Measurements from ENCODE around the gene VWA8.
"Not testable (repeated sequence)": the region's sequence is repeated elsewhere in the genome, so short reads cannot be mapped to it uniquely, and the experiment has no call there.

VWA8 gene

GRCh38 chr13:41751734-41752445 lies 209.0 kb downstream of the VWA8 start (continued):
- no peak for TF ChIP-seq ZNF658 (tag by site-specific recombination; IDR thresholded peaks at IDR 0.05)
- TF ChIP-seq KLF8 (tag by site-specific recombination; IDR thresholded peaks at IDR 0.05) = no peak

- ChIA-PET POLR2A (no interaction called here), CTCF (no interaction called here)
- no peaks in the 10 kb centered on the region; a peak in 1 of 3 replicates for H3K36me3 ChIP-seq (ENCODE audit: control insufficient read depth in 2 of 2, insufficient read depth in 1 of 2, low read length in 2 of 2)
- H3K9me3 ChIP-seq (ENCODE audit: control insufficient read depth, insufficient read depth, low read depth, low read length) = no peaks in the 10 kb centered on the region
- no peaks in the 10 kb centered on the region for H3K4me1 ChIP-seq (ENCODE audit: control insufficient read depth, insufficient read depth, low read length)
- H3K27ac ChIP-seq (ENCODE audit: extremely low read depth, low read depth, low read length) = no peak overlapping the region
- no peak overlapping the region for H3K4me3 ChIP-seq (ENCODE audit: low read depth, low read length)
- TF ChIP-seq PRDM6 (tag by site-specific recombination; IDR thresholded peaks at IDR 0.05) = peak; percentile 61
- no peak for TF ChIP-seq ZNF785 (tag by site-specific recombination; IDR thresholded peaks at IDR 0.05)
- peak; percentile 66 for TF ChIP-seq ZNF341 (tag by site-specific recombination; IDR thresholded peaks at IDR 0.05; ENCODE audit: low read depth)
- TF ChIP-seq ZNF155 (tag by site-specific recombination; IDR thresholded peaks at IDR 0.05) = no peak
- TF ChIP-seq ZNF292 (tag by site-specific recombination; IDR thresholded peaks at IDR 0.05; ENCODE audit: borderline replicate concordance, low read depth) = no peak
- TF ChIP-seq ZNF747 (tag by site-specific recombination; IDR thresholded peaks at IDR 0.05) = no peak
These were observed 209.6 kb downstream of the VWA8 start for GRCh38 chr13:41751277-41751676.

- ChIA-PET POLR2A (no interaction called here), CTCF (no interaction called here)
- H3K9me3 ChIP-seq (ENCODE audit: control insufficient read depth, insufficient read depth, low read depth, low read length) = no peaks in the 10 kb centered on the region
- H3K4me3 ChIP-seq (ENCODE audit: low read depth, low read length) = no peak overlapping the region
- H3K27ac ChIP-seq (ENCODE audit: extremely low read depth, low read depth, low read length) = no peak overlapping the region
- no peaks in the 10 kb centered on the region for H3K4me1 ChIP-seq (ENCODE audit: control insufficient read depth, insufficient read depth, low read length)
- no peaks in the 10 kb centered on the region; a peak in 1 of 3 replicates for H3K36me3 ChIP-seq (ENCODE audit: control insufficient read depth in 2 of 2, insufficient read depth in 1 of 2, low read length in 2 of 2)
- no peak for TF ChIP-seq ZBTB26 (tag by site-specific recombination; optimal IDR thresholded peaks at IDR 0.05)
- no peak for TF ChIP-seq ZBTB8A (tag by site-specific recombination; IDR thresholded peaks at IDR 0.05)
- TF ChIP-seq ZNF639 (tag by site-specific recombination; IDR thresholded peaks at IDR 0.05) = no peak
- no peak for TF ChIP-seq HIC1 (tag by site-specific recombination; IDR thresholded peaks at IDR 0.05)
- no peak for TF ChIP-seq ZBTB20 (tag by site-specific recombination; IDR thresholded peaks at IDR 0.05)
- TF ChIP-seq ZNF76 (tag by site-specific recombination; IDR thresholded peaks at IDR 0.05; ENCODE audit: borderline replicate concordance, low read depth) = no peak
- TF ChIP-seq ZNF530 (tag by site-specific recombination; IDR thresholded peaks at IDR 0.05; ENCODE audit: low read depth) = no peak
- no peak for TF ChIP-seq ZNF621 (tag by site-specific recombination; IDR thresholded peaks at IDR 0.05)
- no peak for TF ChIP-seq ZNF426 (tag by site-specific recombination; IDR thresholded peaks at IDR 0.05)
- no peak for TF ChIP-seq ZNF10 (tag by site-specific recombination; IDR thresholded peaks at IDR 0.05)
- TF ChIP-seq KLF16 (tag by site-specific recombination; IDR thresholded peaks at IDR 0.05) = no peak
- no peak for TF ChIP-seq ZNF791 (tag by site-specific recombination; IDR thresholded peaks at IDR 0.05)
- no peak for TF ChIP-seq ZNF843 (tag by site-specific recombination; IDR thresholded peaks at IDR 0.05)
- no peak for TF ChIP-seq EGR2 (tag by site-specific recombination; IDR thresholded peaks at IDR 0.05; ENCODE audit: low read depth)
- no peak for TF ChIP-seq SP3 (tag by site-specific recombination; IDR thresholded peaks at IDR 0.05)
- TF ChIP-seq ZNF610 (tag by site-specific recombination; IDR thresholded peaks at IDR 0.05; ENCODE audit: borderline replicate concordance) = no peak
These were observed 214.7 kb downstream of the VWA8 start for GRCh38 chr13:41746259-41746658.

- H3K27ac ChIP-seq (ENCODE audit: extremely low read depth, low read depth, low read length); CTCF ChIA-PET; POLR2A ChIA-PET; H3K36me3 ChIP-seq (ENCODE audit: control insufficient read depth in 2 of 2, insufficient read depth in 1 of 2, low read length in 2 of 2); H3K9me3 ChIP-seq (ENCODE audit: control insufficient read depth, insufficient read depth, low read depth, low read length); H3K4me3 ChIP-seq (ENCODE audit: low read depth, low read length); H3K4me1 ChIP-seq (ENCODE audit: control insufficient read depth, insufficient read depth, low read length): not testable (repeated sequence)
These were observed 215.4 kb downstream of the VWA8 start for GRCh38 chr13:41745496-41745895.
